Islet of Langerhans (tissue), 1 donor: Measurements from ENCODE around the gene NRXN3.

ENCODE experiments used
- FAIRE-seq: peaks from one replicate; lab custom pipeline; 2011; peaks lifted over from hg19 to GRCh38; lab: Jason Lieb, UNC

NRXN3 gene

DNA sequence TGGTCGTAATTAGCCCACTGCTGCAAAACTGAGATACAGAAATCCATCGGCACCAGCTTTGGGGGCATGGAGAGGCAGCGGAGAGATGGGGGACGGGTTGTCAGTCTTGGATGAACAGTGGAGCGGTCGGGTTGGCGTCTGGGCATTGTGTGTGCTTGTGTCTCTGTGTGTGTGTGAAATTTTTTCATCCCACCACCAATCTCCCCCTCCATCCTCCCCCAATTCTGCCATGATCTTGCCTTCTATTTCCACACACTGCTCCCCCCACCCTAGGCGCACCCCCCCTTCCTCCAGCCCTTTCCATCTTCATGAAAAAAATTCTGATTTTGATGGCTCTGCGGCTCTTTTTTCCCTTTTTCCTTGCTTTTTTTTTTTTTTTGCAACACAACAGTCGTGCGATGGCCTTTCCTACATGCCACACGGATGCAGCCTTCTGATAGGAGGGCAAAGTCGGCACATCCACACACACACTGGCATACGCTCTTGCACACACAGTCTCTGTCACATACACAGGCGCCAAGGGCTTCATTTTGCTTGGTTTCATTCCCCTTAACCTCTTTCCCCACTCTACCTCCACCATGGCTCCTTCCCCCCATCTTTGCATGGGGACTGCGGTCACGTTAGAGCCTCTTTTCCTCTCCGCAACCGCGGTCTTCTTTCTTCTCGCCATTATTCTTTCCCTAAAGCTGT is 3.3 kb downstream of the NRXN3 start:
- FAIRE-seq, result no peak

DNA sequence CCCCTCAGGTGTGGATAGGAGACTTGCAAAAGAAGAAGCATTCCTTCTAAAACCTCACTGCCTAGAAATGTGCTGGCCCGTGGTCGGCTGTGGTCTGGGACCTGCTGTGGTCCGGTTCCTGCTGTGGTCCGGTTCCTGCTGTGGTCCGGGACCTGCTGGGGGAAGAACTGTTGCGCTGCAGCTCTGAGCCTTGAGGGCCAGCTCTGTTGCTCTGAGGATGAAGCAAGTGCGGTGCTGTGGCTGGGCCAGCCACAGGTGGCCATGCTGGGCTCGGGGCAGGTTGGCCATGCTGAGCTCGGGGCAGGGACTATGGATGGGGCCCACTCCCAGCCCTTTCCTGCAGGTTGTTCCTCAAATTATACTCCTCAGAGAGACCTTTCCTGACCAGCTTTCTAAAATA is 5.2 kb downstream of the NRXN3 start:
- no peak for FAIRE-seq

DNA sequence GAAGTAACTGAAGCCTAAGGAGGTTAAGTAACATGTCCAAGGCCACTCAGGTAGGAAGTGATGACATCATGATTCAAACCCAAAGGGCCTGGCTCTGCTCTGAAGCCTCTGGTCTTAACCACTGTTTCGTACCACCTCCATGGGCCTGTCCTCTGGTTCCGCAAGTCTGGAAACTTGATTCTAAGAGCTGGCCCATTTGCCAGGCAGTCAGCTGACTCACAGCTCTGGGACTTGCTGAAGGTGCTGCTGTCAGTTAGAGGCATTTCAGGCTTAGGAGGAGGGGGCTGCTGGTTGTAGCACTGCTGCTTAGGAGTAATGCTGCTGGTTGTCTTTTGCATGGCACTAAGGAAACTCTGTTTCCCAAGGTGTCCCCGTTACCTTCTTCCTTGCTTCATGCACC is 7.9 kb downstream of the NRXN3 start:
- no peak for FAIRE-seq

DNA sequence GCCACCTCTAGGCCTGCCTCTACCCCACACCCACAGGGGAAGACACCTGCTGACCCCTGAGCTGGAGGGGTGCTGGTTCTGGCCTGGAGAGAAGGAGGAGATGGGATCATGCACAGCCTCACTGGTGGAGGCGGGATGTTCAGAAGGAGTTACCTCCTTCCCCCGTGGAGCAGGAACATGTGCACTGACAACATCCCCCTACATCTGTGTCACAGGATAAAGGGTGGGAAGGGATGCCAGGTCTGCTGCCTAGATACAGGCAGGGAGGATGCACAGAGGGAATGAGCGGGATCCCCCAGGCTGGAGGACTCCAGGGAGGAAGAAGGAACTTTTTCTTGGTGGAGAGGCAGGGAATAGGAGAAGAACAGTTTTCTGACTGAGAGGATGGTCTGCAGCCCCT is 8.8 kb downstream of the NRXN3 start:
- no peak for FAIRE-seq

DNA sequence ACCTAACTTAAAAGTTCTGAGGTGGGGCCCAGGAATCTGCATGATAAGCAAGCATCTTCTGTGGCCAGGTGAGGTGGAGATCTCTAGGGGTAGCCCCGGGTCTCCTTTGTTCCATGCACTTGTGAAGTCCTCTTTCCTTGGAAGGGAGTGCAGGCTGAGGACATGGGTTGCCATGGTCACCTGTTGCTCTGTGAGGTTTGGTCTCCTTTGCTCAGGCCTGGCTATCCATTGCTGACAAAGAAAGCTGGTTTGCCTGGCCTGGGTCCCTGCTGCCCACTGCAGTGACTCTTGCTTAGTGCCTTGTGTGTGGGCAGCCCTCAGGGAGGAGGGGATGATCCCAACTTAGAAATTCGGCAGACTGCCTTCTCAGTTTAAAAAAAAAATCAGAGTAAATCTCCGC is 11.1 kb downstream of the NRXN3 start:
- FAIRE-seq, result no peak

DNA sequence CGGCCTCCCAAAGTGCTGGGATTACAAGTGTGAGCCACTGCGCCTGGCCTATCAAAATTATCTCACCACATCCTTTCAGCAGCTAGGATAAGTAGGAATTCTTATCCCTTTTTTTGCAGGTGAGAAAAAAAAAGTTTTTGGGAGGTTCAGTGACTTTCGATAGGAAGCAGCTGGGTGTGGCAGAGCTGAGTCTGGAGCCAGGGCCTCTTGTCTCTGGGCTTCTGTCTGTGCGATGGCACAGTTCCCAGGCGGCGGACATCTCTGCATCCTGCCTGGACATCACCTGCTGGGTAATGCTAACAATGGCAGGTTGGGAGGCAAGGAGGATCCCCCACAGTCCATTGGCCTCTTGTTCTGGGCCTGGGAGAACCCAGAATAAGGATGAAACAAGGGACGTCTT is 12.5 kb downstream of the NRXN3 start:
- FAIRE-seq, result no peak

DNA sequence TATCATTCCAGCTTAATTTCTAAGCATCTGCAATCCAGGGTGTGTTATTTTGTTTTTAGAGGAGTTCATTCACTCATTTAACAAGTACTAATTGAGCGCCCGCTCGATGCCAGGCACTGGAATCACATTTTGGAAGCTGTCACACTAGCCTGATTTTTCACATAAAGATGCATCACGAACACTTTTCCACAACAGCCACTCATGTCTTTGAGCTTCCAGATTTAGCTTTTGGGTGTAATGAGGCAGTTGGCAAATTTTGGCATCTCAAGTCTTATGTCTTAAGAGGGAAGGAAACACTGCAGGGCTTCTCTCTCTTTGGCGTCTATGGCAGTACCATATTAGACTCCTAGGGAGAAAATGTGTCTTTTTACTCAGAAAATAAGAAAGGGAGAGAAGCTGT is 14.0 kb downstream of the NRXN3 start:
- no peak for FAIRE-seq

DNA sequence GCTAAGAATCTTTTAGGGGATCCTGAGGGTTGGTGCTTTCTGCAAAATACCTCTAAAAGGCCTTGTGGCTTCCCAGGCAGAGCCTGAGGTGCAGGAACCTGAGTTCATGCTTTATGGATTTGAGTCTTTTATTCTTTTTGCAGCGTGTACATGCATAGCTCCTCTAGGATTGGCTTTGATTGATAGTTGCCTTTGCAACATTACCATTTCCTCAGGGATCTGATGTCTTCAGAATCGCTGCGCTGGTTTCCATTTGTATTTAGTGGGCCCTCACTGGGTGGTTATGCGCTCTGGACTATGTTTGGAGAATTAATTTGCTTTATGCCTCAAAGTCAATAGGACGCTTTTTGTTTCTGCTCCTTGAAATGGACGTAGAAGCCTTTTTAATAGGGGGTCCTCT is 16.1 kb downstream of the NRXN3 start:
- no peak for FAIRE-seq

DNA sequence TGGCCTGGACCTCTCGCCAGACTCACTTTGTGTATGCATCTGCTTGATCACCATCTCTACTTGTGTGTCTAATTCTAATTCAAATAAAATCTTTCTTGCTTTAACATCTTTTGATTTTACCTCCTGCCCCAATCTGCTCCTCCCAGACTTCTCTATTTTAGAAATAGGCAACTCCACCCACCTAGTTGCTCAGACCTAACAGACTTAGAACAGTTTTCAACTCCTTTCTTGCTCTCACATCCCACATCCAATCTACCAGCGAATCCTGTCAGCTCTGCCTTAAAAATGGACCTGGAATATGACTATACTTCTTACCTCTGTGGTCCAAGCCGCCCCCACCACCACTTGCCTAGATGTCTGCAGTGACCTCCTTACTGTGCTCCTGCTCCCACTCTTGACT is 18.7 kb downstream of the NRXN3 start:
- FAIRE-seq, result no peak

DNA sequence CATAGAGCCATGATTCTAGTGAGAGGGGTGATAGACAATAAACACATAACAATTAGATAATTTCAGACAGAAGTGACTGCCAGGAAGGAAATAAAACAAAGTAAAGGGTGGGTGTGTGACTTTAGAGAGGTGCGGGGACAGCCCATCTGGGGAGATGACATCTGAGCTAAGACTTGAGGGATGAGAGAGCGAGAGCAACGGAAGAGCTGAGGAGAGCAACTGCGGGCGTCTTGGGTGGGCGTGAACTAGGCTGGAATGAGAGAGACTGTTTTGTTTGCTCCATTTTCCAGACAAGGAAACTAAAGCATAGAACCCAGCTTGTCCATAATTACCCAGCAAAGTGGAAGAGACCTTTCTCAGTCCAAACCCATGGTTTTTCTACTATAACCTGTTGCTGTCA is 25.3 kb downstream of the NRXN3 start:
- FAIRE-seq, result no peak

DNA sequence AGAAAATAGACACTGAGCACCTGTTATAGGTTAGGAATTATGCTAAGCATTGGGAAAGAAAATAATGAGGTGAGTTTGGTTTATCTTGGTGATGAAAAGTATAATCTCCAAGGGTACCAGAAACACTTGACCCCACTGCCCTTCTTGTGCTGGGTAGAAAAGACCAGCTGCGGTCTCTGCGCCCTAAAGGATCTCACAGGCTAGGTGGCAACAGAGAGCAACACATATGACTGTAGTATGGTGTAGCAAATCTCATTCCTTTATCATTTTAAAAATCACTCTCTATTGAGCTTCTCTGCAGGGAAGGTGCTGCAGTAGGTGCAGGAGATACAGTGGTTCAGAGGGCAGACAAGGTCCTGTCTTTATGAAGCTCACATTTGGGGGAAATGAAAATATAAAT is 26.1 kb downstream of the NRXN3 start:
- no peak for FAIRE-seq

DNA sequence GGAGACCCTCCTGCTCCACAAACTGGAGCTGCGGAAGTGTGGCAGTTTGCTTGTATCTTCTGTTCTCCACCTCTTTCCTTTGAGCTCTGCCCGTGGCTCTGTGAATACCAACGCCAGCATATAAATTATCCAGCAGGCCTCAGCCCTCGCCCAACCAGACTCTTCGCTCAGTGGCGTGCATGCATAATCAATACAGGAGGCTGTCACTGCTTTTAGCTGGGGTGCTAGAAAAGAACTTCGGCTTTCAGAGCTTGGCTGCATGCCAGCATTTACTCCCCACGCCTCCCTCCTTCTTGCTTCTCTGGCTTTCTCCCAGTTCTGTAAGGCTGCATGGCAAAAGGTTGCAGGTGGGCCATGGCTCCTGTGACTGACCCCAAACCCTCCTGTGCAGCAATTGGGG is 26.9 kb downstream of the NRXN3 start:
- no peak for FAIRE-seq

DNA sequence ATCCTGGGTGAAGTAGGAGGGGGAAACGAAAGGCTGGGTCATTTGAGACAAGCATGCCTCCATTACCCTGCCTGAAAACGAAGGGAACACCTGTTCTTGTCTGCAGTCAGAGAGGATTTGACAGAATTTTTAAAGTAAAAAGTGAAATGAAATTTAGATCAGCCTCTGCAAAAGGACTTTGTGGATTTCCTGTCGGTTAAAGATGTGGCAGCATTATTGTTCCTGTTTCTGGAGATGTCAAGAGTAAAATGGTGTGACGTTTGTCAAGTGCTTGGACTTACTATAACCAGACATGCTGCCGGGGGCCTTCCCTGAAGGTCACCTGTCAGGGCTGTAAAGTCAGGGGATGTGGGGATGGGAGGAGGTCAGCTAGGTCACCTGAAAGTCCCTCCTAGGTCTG is 32.0 kb downstream of the NRXN3 start:
- no peak for FAIRE-seq

DNA sequence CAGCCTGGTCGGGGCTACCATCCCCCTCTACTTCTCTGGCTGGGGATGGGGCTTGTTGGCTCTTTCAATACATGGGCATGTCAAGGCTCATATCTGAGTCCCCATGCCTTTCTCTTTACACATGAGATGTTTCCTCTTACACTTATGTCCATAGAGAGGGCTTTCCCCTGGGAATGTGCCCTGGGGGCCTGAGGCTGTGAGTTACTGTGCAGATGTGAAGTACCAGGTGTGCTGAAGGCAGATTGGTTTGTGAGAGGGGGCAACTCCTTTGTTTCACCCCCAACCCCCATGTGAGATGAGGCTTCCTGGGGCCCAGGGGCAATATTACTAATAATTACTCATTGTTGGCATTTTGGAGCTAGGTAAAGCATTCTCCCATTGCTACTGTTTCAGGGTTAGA is 32.8 kb downstream of the NRXN3 start:
- no peak for FAIRE-seq

DNA sequence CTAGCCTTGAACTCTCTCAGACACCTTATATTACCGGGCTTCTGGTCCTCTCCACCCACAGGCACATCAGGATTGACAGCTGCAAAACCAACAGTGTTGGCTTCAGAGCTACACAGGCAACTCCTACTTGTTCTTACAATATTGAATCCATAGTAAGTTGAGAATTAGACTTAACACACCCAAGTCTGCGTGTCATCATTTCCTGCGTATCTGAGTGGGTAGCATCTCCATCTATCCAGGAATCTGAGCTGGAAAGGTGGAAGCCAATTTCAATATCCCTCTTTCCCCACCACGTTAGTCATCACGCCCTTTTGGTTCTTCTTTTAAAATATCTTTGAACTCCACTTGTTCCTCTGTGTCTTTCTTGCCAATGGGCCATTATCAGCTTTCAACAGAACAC is 37.2 kb downstream of the NRXN3 start:
- FAIRE-seq, result no peak

DNA sequence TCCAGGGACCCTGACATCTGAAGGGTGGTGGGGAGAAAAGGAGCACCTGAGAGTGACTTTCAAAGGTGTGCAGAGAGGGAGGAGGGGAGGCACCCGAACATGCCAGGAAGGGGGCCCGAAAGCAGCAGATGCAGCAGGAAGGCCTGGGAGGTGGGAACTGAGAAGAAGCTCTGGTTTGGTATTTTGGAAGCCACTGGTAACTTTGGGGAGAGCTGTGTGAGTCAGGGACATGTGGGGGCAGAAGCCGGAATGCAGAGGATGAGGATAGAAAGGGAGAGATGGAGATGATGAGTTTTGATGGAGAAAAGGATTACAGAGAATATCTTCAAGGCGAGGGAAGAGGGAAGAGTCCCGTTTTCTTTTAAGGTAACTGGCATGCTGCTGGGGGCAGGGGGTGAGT is 50.1 kb downstream of the NRXN3 start:
- no peak for FAIRE-seq

DNA sequence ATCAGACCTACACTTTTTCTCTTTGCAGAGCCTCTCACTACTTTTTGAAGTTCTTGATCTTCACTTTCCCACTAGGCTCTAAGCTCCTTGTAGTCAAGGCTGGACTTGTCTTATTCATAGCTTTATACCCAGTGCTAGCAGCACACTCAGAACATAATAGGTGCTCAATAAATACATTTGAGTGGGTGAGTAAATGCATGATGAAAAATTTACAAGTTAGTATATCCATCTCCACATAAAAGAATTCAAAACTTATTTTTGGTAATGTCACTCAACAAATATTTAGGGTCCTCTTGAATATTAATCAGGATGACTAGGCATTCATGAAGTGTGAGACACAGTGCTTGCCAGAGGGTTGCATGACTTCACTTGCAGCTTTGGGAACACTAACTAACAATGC is 52.6 kb downstream of the NRXN3 start:
- FAIRE-seq, result no peak

DNA sequence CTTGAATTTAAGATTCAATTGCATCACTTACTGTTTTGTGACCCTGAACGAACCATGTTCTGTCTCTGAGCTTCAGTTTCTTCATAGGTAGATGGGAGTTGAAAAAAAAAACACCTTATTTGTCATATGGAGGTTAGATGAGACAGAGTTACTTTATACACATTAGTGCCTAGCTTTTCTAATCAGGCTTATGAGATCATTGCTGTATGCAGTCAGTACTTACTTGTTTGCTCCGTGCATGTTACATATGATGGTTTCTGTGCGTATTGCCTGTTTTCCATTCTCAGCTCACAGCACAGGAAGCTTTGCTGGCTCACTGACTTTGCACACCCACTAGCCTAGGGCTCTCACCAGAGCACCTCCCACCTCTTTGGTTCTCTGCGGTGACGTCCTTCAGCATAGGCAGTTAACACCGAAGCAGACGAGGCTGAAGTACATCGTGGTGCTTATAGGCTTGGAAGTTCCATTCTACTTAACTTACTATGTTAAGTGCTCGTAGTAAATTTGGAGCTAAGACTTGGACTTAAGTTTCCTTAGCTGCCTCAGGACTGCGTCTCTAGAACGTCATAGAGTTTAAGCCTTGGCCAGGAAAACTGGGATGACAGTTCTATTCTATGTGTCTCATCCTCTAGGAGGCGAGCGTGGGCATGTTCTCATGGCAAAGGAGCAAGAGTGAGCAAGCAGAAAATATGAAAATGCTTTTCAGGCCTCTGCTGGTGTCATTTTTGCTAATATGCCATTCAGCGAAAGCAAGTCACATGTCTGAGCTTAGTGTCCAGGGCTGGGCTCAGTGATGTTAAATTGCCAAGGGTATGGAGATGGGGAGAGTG is 57.3 kb downstream of the NRXN3 start:
- FAIRE-seq, result no peak

DNA sequence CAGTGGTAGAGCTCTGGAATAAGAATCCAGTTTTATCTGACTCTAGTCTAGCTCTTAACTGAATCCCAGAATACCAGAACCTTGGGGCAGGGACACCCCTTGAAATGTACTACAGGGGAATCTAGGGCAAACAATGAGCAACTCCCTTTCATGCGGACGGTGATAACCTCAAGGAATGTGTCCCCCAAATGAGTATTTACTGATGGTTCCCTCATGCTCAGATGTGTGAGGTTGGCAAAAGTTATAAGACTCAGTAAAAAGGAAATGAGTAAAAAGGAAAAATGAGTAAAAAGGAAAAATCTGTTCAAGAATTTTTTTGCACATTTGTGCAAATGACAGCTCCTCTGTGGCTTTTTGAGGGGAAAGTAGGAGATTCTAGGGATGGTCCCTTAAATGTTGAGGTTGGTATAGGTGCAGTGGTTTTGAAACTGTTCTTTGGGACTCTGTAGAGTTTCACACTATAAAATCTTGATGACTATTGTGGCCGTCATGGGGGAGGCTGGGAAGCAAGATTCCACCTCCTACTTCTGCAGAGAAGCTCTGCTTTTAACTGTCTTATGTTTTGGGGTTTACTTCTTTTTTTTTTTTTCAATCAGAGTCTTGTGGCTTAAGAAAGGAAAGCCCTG is 58.6 kb downstream of the NRXN3 start:
- FAIRE-seq, result no peak

DNA sequence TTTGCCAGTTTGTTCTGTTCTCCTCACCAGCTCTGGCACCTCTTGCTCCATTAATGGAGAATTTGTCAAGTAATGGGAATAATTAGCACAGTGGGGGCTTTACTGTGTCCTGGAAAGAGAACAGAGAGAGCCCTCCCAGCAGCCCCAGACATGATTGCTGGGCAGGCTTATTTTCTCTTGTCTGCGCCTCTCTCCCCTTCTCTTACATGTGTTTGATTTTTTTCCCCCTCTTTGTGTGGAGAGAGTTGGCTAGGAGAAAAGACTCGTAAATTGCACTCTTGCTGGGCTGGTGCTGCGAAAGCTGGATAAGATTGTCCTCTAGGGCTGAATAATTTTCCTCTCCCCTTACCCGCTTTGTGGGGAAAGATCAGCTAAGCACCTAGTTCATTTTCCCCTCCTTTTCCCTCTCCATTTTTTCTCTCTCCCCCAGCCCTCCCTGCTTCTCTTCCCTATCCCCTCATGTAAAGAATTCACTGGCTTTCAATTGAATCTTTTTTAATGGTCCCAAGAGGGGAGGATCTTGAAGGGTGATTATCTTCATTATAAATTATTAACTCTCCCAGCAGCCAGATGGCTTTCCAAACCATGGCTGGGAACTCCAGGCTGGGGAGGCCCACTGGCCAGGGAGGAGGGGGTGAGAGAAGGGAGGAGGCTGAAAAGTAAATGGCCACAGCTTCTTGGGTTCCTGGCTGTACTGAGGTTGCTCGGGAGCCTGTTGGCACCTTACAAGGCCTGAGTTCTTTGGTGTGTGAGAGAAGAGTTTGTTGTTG is 62.2 kb downstream of the NRXN3 start:
- FAIRE-seq, result no peak

DNA sequence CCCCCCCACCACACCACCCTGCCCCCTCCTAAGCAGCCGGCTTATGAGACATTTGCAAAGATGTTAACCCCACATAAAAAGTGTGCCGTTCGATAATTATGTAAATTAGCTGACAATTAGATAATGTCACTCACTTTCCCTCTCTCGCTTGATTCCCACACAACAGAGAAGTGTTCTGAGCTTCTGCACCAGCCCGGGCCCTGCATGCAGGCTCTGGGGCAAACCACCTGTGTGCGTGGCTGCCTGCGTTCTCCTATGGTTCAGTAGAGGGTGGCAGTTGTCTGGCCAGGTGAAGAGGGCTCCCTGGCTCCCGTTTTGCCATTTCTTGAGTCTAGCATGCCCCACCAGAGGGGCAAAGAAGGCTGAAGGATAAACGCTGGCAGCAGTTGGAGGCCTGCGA is 68.0 kb downstream of the NRXN3 start:
- no peak for FAIRE-seq

DNA sequence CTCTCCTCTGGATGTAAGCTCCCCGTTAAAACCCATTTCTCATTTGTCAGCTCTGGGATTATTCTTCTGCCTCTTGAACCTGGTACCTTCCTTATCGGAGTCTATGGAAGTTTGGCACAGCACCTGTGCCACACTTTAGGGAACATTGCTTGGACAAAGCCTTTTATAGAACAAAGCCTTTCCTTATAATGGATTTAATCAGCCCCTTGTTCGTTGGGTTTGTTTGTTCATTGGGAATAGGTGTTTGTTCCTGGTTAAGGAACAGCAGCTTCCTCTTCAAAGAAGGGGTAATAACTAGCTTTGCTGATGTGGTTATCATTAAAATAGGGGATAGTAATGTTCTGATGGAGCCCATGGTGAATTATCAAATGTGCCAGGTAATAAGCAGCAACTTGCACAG is 70.4 kb downstream of the NRXN3 start:
- FAIRE-seq, result no peak

DNA sequence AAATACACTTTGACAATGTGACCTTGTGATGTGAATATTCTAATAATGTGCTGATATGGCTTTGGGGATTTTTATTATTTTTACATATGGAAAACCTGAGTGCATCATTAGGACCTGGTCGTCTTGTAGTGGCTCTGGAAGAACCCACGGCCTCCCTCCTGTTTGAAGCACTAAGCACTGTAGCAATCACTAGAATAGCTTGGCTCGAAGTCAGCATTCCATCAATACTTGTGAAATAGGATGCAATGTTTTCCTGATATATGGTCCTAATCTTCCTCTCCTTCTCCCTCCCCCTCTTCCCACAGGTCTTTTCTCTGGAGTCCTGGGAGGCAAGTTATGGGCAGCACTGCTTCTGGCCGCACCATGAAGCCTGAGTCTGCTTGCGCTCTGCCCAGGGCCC is 71.9 kb downstream of the NRXN3 start:
- no peak for FAIRE-seq
